K562 (cell line): Measurements from ENCODE around the gene FBXO9. TPM values are rescaled to one million over a fixed set of nuclear protein-coding genes. Genes with fewer than 3 reads are reported as not detected.

Experiments
- CBX8 ChIP-seq: fragments of 200-600 bp; sonication (generic); IDR thresholded peaks from 2 replicates; pipeline ENCODE4 v1.6.1; 2012; ENCODE audit warnings: borderline replicate concordance, mixed run types, low read depth, mild to moderate bottlenecking, moderate library complexity, mixed read lengths, low read length, control low read depth, inconsistent platforms; ENCODE audit not compliant: poor library complexity, severe bottlenecking; ENCODE audit errors: extremely low read depth
- CEBPB ChIP-seq: fragments of 450-650 bp; IDR thresholded peaks from 2 replicates; pipeline ENCODE4 v1.6.1; 2016; ENCODE audit warnings: missing genetic modification characterization, missing compliant biosample characterization
- CLOCK ChIP-seq: fragments of 250-450 bp; sonication (Bioruptor Pico); IDR thresholded peaks from 2 replicates; pipeline ENCODE4 v1.4.0; 2020; ENCODE audit warnings: mild to moderate bottlenecking, moderate library complexity, borderline replicate concordance
- DDX20 ChIP-seq: fragments of 450-650 bp; IDR thresholded peaks from 2 replicates; pipeline ENCODE4 v1.6.1; 2016; ENCODE audit warnings: missing genetic modification characterization, low read depth, mild to moderate bottlenecking, missing compliant biosample characterization, moderate library complexity
- ELK1 ChIP-seq: sonication (generic); formaldehyde crosslinking; IDR thresholded peaks from 2 replicates; pipeline ENCODE4 v1.8.1; 2022; ENCODE audit warnings: missing genetic modification reagents
- FIP1L1 ChIP-seq: fragments of 200-400 bp; formaldehyde crosslinking; IDR thresholded peaks from 2 replicates; pipeline ENCODE4 v1.6.1; 2018; ENCODE audit warnings: mild to moderate bottlenecking, low read depth, low read length; ENCODE audit not compliant: poor library complexity, severe bottlenecking
- FOSL1 ChIP-seq: fragments of 200-800 bp; sonication (Bioruptor generic); conservative IDR thresholded peaks from 2 replicates; pipeline ENCODE4 v1.6.1; 2016; ENCODE audit warnings: missing genetic modification characterization, missing compliant biosample characterization
- GABPA ChIP-seq: fragments of 200-800 bp; sonication (Bioruptor generic); conservative IDR thresholded peaks from 2 replicates; pipeline ENCODE4 v1.6.1; 2016; ENCODE audit warnings: low read depth, missing genetic modification characterization, missing compliant biosample characterization
- HMG20A ChIP-seq: fragments of 450-650 bp; formaldehyde crosslinking; conservative IDR thresholded peaks from 2 replicates; pipeline ENCODE4 v1.4.0; 2020; ENCODE audit warnings: mild to moderate bottlenecking, mixed read lengths
- MTA1 ChIP-seq: fragments of 450-650 bp; IDR thresholded peaks from 2 replicates; pipeline ENCODE4 v1.6.1; 2017; ENCODE audit warnings: borderline replicate concordance
- PATZ1 ChIP-seq: fragments of 250-450 bp; sonication (Bioruptor Pico); IDR thresholded peaks from 2 replicates; pipeline ENCODE4 v1.5.0; 2020; ENCODE audit warnings: mild to moderate bottlenecking, borderline replicate concordance
- PHF21A ChIP-seq: fragments of 450-650 bp; IDR thresholded peaks from 2 replicates; pipeline ENCODE4 v1.6.1; 2017; ENCODE audit warnings: low read depth, borderline replicate concordance
- POLR2A ChIP-seq: fragments of 450-650 bp; conservative IDR thresholded peaks from 2 replicates; pipeline ENCODE4 v1.6.1; 2016
- POLR3G ChIP-seq: IDR thresholded peaks from 2 replicates; pipeline ENCODE4 v1.6.1; 2011; ENCODE audit not compliant: insufficient read length, insufficient replicate concordance; ENCODE audit errors: extremely low read depth
- SIN3A ChIP-seq, 2 experiments: fragments of 150-350 bp in 1 of 2; IDR thresholded peaks; 2 replicates each; pipeline ENCODE4 v1.6.1; 2011 to 2016; ENCODE audit warnings: borderline replicate concordance in 2 of 2, low read depth in 2 of 2, low read length in 2 of 2, mild to moderate bottlenecking in 2 of 2, moderate library complexity in 2 of 2; ENCODE audit not compliant: control insufficient read depth in 1 of 2
- TFAP4 ChIP-seq: sonication (generic); formaldehyde crosslinking; IDR thresholded peaks from 2 replicates; pipeline ENCODE4 v1.8.0; 2022; ENCODE audit warnings: missing genetic modification reagents, mild to moderate bottlenecking, moderate library complexity, borderline replicate concordance
- ZBTB43 ChIP-seq: sonication (generic); formaldehyde crosslinking; IDR thresholded peaks from 2 replicates; pipeline ENCODE4 v1.8.0; 2023; ENCODE audit warnings: mild to moderate bottlenecking, missing genetic modification reagents
- ZNF134 ChIP-seq: fragments of 250-450 bp; sonication (Bioruptor Pico); conservative IDR thresholded peaks from 2 replicates; pipeline ENCODE4 v1.4.0; 2020
- ZSCAN29 ChIP-seq: fragments of 450-650 bp; IDR thresholded peaks from 2 replicates; pipeline ENCODE4 v1.6.1; 2017
- polyA plus RNA-seq, 8 experiments: library from polyadenylated mRNA; depleted of rRNA in 4 of 8; stranded (reverse) in 5 of 8; unstranded in 3 of 8; fragments of >200 nt; fragmentation: Nextera tagmentation in 2 of 8; fragmentation: Illumina TruSeq in 1 of 8; extraction: Ambion mirVana in 2 of 8; extraction: Trizol in 1 of 8; gene quantifications; 2 replicates each; pipeline versions ENCODE4 v1.2.1 to v1.2.3, GENCODE V29; 2011 to 2014; ENCODE audit warnings: inconsistent platforms in 1 of 8, missing spikeins in 1 of 8
- total RNA-seq, 7 experiments: library from RNA; depleted of rRNA in 6 of 7; stranded (reverse); fragments of >200 nt in 6 of 7; fragmentation: Illumina TruSeq in 2 of 7; extraction: Trizol in 2 of 7; gene quantifications; 2 replicates each; pipeline versions ENCODE4 v1.2.1 to v1.2.3, GENCODE V29; 2011 to 2021; ENCODE audit warnings: low replicate concordance in 1 of 7

FBXO9 gene
- total and polyA plus RNA-seq, 9 of the 15 experiments (the other 6 are each of a cell fraction or from before 2014, with no cell fraction given): 10.1 to 85.3 (median 51.4) TPM

- no peak for TF ChIP-seq TFAP4 (CRISPR knock-in tag)
- TF ChIP-seq ZBTB43 (CRISPR knock-in tag): no peak
- TF ChIP-seq FOSL1 (tag): 0 out of 2 replicates have a peak, but pooled peaks have one; percentile 17
- TF ChIP-seq FIP1L1: no peak
- no peak for TF ChIP-seq MTA1
- no peak for TF ChIP-seq POLR2A
- TF ChIP-seq CBX8: no peak
- no peak for TF ChIP-seq CLOCK
- no peak for TF ChIP-seq DDX20
- TF ChIP-seq ELK1 (CRISPR knock-in tag): no peak
- TF ChIP-seq GABPA (tag): no peak
- peak; percentile 96 for TF ChIP-seq CEBPB (tag)
- no peak for TF ChIP-seq HMG20A (CRISPR knock-in tag)
- TF ChIP-seq POLR3G: no peak
- no peak for TF ChIP-seq PATZ1
- no peak for TF ChIP-seq SIN3A (IDR thresholded peaks at IDR 0.05; ENCODE audit: borderline replicate concordance in 2 of 2, control insufficient read depth in 1 of 2, low read depth in 2 of 2, low read length in 2 of 2)
- no peak for TF ChIP-seq PHF21A
- TF ChIP-seq ZNF134: peak; percentile 63; the same call in 1 of the 2 replicates
- no peak for TF ChIP-seq ZSCAN29
These were observed 45.0 kb upstream of the FBXO9 start (continued) for GRCh38 chr6:53020005-53020744.
